NCI-H1417 treated with DMSO at 0.1 percent for 48 hours (cell line): ENCODE results near the gene CDH18.

Source experiments
- DNase-seq: peaks from one replicate; lab custom pipeline; 2025; lab: John Stamatoyannopoulos, UW

The CDH18 gene

DNA sequence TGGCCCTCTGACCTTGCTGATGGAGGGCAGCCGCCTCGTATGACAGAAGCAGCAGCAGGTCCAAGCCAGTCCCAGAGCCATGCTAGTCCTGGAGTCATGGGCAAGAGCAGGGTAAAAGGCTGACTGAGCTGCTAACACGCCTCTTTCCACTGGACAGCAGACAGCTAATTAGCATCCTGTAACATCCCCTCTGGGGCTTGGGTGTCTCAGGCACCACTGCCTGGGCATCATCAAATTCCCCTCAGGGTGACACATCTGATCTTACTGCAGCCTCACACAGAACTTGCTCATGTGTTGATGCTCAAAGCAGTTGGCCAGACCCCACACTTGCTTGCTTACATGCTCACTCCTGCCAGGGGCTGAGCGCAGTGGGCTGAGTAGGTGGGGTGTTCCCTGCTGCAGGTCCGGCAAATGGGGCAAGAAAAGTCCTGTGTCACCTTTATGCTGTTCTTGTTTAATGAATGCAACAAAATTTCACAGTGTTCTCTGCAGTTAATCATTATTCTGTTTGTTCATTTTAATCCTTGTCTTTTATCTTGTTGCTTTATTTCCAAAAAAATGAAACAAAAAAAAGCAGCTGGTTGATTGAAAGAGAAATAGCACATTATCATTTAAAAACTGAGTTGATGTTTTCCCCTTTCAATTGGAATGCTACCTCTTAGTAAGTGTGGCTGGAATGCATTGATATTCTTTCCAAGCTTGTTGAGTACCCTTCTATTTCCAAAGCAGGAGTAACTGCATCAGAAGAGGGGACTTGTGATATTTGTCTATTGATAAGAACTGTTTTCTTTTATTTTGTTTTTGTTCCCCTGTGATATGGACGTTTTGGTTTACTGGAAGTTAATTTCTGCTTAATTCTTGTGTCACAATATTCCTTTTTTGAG lies 254.1 kb downstream of the CDH18 start:
- DNase-seq: no peak

DNA sequence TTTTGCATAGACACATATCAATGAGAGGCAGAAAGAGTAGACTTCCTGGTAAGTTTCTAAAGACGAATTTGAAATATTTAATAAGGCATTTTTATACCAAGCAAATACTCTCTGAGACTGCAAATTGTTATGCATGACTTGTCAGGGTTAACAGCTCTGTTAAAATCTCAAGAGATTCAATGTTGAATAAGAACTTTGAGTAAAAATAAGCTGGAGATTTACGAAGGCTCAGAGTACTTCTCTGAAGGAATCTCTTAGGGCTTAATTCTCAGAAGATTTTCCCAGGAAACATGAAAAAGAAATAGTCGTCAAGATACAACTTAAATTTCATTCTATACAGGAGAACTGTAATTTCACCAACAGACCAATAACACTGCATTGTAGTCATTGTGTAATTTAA lies 259.4 kb downstream of the CDH18 start:
- DNase-seq: no peak

DNA sequence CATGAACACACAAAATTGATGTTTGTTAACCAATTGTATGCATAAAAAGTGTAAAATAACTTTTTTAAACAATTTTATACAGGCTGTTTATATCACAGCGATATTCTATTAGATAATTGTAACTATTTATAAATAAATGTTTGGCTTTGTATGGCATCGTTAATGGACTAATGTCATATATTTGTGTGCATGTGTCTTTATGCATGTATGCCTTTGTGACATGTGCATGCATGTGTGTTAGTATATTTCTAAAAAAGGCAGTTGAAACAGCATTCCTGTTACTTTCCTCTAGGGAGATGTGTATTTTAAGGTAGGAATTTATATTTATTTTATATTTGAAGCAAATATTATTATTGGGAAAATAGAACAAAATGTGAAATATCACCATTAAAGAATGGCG lies 268.9 kb downstream of the CDH18 start:
- no peak for DNase-seq

DNA sequence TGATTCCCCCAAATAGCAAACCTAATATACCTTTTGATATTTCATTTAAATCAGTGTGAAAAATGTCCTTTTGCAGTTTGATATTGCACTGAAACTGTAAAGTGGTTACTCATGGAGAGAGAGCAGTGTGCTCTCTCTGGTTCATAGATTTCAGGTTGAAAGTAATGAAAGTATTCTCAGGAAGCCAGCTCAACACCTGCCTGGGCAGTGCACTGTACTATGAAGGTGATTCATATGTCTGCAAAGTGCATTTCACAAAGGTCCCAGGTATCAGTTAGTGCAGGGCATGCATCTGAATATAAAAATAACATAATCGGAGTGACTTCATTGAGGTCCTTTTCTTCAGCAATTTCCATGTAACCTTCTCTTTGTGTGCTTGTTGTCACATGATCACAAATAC lies 274.3 kb downstream of the CDH18 start:
- no peak for DNase-seq

DNA sequence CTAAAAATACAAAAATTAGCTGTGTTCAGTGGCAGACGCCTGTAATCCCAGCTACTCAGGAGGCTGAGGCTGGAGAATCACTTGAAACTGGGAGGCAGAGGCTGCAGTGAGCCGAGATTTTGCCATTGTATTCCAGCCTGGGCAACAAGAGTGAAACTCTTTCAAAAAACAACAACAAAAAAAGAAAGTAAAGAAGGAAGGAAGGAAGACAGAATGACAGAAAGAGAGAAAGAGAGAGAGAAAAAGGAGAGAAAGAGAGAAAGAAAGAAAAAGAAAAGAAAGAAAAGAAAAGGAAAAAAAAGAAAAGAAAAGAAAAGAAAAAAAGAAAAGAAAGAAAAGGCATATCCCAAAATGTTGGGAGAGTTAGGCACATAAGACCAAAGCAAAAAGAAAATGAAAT lies 278.6 kb downstream of the CDH18 start:
- no peak for DNase-seq

DNA sequence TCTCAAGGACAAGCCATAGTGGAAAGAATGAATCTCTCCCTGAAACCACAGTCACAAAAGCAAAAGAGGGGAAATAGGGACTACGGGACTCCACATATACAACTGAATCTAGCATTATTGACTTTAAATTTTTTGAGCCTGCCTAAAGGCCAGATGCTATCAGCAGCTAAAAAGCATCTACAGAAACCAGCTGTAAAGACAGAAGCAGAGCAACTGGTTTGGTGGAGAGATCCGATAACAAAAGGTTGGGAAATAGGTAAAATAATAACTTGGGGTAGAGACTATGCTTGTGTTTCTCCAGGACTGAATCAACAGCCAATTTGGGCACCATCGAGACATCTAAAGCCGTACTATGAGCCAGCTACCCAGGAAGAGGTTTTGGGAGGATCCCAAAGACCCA lies 281.2 kb downstream of the CDH18 start:
- DNase-seq: no peak

DNA sequence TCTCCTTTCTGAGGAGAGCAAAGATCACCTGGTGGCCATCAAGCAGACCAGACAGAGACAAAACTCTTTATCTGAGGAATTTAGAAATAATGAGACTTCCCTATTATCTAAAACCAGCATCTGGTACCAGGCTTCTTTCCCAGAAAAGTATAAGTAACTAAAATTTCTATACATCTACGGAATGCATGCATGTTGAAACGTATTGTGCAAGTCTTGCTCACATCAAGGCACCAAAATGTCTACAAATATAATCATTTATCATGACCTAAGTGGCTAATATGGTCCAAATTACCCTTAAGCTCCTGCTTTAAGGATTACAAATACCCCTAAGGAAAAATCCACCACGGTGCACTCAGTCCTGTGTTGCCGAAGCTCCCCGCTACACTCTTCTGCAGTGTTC lies 286.3 kb downstream of the CDH18 start:
- no peak for DNase-seq

DNA sequence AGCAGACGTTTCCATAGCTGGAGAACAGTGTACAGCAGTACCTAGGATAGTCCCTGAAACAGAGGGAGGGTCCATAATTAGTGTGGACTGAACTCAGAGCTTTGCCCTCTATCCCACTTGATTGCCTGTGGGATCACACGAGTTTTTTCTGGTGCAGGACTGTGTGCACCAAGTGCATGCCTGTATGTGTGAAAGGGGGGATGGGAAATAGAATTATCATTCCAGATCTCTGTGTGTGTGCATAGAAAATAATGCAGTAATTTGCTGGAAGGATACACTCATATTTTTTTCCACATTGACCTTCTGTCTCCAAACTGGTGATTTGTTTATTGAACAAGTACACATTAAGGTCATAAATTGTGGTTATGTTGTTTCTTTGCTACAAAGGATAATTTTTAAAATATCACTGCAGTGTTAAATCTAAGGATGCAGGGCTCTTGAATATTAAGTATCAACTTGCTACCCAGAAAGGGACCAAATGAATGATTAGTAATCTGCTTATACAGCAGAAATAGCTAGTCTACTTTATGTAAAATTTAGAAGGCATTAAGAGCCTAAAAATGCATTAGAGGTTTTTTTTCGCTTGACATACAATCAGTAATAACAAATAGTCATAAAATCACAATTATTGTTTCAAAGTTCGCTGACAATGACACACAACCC lies 292.9 kb downstream of the CDH18 start:
- DNase-seq: no peak

DNA sequence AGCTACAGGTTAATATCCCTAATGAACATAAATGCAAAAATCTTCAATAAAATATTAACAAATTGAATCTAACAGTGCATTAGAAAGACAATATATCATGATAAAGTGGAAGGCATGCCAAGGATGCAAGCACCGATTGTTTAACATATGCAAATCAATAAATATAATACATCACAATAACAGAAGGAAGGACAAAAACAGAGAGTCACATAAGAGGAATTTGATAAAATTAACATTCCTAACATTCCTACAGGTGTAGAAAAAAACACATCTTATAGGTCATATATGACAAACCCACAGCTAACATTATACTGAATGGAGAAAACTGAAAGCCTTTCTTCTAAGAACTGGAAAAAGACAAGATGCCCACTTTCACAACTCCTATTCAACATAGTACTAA lies 297.0 kb downstream of the CDH18 start:
- DNase-seq: no peak

DNA sequence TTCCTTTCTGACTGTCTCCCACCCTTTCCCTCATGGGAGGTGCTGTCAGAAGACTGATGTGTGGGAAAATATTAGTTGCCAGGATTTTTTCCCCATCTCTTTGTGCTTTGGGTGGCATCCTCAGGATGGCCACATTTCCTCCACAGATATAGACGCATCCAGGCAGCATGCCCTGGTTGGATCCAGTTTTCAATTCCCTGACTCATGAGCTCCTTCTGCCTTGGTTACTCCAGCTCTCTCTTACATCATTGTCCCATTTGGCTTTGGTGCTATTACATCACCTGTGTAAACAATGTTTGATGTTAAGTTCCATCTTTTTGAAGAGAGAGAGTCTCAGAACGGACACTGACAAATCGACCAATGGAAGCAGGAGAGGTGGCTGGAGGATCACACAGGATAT lies 302.5 kb downstream of the CDH18 start:
- no peak for DNase-seq

DNA sequence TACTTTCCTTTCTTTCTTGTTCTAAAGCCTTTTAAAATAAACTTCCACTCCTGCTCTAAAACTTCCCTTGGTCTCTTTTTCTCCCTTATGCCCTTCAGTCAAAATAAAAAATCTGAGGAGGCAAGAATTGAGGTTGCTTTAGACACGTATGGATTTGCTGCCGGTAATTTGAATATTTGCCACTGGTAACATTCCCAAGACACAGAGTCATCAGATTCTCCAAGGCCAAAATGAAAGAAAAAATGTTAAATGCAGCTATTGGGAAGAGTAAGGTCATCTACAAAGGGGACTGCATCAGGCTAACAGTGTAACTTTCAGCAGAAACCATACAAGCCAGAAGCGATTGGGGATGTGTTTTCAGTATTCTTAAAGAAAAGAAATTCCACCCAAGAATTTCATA lies 311.1 kb downstream of the CDH18 start:
- DNase-seq: no peak

DNA sequence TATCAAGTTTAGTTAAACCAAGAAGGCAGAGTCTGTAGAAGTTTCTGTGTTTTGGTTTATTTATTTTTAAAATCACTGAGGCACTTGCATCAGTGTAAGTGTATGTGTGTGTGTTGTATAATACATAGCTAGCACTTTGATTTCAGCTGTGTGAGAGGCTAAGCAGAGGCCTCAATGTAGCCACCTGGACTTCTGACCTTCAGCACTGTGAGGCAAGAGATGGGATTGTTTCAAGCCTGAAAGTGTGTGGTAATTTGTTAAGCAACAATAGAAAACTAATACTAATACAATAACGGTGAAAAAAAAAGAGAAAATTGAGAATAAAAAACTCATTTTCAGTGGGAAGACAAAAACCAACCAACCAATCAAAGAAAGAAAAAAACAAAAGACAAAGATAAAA lies 327.3 kb downstream of the CDH18 start:
- no peak for DNase-seq

DNA sequence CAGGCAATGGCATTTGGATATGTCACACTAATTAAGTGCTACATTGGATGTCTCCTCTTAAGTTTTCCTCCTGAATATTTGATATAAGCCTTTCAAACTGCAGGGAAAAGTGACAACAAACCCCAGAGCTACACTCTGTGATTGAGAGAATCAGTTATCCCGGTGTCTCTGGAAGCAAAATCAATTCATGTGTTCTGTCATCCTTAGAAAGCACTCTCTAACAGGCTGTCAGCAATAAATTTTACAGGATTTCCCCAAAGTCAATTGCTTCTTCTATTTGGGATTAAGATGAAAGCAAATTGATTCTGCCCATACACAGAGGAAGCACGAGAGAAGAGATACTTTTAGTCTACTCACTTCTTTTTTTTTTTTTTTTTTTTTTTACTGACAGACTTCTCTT lies 332.4 kb downstream of the CDH18 start:
- DNase-seq: no peak

DNA sequence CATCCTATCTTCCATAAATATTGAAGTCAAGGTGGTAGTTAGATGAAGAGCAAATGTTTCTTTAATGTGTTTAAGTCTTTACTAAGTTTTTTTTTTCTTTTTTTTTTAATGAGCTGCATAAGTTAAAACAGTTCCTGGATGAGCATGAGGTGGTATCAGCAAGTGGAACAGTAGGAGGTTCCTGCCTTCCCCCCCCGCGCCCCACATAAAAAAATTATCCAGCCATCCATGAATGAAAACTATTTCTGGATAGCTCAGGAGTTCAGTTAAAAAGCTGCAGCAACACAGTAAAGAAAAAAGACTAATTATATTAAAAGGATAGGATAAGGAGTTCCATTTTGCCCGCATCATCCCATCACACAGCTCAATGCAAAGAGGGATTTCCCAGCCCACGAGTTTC lies 349.5 kb downstream of the CDH18 start:
- DNase-seq: no peak

DNA sequence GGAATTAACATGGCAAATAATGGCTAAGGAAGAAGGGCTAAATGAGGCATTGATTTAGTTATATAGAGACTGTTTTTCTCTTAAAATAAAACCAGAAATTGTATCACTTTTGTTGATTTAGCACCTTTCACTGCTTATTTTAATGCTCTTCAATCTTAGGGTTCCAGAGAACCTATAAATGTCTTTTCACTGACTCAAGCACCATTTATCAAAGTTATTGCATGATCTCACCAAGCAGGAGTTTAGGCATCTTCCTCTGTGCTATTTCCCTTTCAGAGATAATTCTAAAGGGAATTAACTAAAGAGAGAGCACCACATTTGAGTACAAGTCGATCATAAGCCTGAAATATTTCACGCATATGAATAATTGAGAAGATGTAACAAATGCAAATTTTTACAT lies 357.1 kb downstream of the CDH18 start:
- no peak for DNase-seq

DNA sequence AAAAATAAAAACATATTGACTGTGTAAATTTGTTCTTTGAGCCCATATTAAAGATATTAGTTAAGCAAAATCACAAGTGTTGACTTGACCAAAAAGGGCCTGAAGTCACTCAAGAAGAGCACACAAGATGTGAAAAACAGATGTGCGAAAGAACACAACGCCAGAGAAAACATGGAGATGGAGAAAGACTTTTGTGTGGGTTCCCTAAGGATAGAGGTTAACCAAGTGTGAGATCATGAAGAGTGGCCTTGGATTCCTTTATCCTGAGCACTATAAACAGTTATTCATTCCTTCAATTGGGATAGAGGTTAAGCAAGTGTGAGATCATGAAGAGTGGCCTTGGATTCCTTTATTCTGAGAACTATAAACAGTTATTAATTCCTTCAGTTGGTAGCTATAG lies 361.8 kb downstream of the CDH18 start:
- no peak for DNase-seq

DNA sequence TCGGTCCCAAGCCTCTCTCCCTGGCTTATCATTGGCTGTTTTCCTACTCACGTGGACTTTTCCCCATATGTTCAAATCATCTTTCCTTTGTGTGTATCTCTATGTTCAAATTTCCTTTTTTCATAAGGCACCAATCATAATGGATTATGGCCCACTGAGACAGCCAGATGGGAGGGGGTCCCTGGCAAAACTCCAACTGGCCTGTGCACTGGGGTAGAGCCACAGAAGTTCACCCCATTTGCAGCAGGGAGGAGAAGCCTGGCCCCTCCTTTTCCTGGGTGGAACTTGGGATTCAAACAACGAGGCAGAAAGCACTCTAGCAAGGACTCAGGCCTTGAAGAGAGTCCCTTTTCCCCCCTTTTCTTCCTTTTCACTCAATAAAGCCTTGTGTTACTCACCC lies 362.4 kb downstream of the CDH18 start:
- no peak for DNase-seq

DNA sequence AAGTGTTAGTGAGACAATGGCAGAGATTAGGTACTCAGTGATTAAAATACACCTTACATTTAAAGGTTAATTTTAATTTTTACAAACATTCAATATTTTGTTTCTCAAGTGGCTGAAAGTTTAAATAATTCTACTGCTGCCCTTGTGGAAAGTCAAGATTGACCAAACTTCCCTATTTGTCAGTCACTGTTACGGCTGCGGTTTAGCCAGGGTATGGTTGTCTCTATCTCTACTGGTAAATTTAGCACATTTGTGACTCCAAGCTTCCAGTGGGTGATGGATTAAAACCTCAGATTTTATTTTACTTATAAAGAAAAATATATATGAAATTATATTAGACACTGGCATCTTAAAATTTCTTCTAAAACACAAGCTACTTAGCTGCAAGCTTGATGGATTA lies 368.4 kb downstream of the CDH18 start:
- DNase-seq: no peak

DNA sequence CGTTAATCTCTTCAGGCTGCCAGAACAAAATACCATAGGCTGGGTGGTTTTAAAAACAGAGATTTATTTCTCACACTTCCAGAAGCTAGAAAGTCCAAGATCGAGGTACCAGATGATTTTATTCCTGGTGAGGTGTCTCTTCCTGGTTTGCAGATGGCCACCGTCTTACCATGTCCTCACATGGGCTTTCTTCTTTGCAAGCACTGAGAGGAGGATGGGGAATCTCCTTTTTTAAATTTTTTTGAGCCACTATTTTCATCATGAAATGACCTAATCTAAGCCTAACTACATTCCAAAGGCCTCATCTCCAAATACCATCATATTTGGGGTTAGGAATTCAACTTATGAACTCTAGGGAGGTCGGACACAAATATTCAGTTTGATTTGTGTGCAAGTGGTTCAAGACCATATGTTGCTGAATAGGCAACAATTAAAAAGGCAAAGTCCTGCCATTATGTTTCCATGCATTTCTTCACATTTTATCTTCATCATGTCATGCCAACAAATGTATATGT lies 371.2 kb downstream of the CDH18 start:
- no peak for DNase-seq

DNA sequence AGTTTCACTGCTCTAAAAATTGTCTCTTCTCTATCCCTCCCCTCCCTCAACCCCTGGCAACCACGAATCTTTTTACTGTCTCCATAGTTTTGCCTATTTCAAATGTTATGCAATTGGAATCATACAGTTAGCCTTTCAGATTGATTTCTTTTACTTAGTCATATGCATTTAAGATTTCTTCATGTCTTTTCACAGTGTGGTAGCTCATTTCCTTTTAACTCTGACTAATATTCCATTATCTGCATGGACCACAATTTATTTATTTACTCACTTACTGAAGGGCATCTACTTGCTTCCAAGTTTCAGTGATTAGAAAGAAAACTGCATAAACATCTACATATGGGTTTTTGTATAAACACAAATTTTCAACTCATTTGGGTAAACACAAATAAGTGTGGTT lies 372.3 kb downstream of the CDH18 start:
- DNase-seq: no peak

DNA sequence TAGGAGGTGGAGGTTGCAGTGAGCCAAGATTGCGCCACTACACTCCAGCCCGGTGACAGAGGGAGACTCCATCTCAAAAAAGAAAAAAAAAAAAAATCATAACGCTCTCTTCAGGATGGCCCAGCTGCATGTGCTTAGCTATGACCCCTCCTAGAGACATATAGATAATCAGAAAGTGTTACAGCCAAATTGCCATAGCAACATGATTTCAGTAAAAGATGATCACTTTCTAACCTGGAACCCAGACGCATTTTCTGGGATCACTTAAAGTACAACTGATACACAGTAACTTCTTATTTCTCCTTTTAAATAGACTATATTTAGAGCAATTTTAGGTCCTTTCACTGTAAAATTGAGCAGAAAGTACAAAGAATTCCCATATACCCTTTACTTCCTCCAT lies 372.9 kb downstream of the CDH18 start:
- DNase-seq: no peak

DNA sequence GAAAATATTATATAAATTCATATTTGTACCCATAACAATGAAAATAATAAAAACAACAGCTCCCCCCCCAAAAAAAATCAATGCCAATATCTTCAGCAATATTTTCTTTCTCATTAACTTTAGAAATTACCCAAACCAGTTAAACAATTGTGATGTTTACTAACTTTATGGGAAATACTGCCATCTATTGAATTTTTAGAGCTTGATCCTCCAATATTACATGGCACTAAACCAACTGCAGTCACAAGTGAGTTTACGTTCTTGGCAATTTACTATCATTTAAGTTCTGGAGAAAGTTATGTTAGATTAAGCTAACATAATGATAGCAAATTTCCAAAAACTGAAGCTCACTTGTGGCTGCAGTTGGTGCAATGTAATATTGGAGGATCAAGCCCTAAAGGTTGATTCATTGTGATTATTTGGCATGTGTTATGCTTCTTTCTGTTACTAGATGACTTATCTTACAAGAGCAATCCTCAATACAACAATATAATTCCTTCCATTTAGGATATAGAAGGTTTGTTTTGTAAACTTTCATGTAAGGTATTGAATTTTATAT lies 379.5 kb downstream of the CDH18 start:
- DNase-seq: no peak

DNA sequence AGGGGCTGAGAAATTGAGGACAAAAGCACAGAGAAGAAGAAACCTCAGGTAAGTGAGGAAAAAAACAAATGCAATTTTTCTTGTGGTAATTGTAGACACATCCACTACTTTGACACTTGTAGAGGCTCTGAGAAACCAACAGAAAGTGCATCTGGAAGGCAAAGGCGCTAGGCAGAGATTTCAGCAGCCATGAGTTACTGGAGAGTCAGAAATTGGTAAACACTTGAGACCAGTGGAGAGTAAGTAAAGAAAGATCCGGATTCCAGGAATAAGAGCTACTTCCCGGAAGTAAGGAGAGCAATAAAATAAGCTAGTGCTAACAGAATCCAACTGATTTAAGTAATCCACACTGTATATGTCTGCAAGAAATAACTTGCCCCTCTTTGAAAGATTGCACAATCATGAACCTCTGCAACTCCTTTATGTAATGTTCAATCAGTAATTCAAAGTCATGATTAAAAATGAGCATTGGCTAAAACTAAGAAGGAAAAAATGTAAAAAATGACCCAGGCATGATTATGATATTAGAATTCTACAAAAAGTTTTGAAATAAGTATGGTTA lies 382.1 kb downstream of the CDH18 start:
- no peak for DNase-seq
